ENCODE measurements around the gene LINGO3.
A peak's percentile ranks its signal among the peaks of the same experiment; 100 is the strongest.

The LINGO3 gene

DNA sequence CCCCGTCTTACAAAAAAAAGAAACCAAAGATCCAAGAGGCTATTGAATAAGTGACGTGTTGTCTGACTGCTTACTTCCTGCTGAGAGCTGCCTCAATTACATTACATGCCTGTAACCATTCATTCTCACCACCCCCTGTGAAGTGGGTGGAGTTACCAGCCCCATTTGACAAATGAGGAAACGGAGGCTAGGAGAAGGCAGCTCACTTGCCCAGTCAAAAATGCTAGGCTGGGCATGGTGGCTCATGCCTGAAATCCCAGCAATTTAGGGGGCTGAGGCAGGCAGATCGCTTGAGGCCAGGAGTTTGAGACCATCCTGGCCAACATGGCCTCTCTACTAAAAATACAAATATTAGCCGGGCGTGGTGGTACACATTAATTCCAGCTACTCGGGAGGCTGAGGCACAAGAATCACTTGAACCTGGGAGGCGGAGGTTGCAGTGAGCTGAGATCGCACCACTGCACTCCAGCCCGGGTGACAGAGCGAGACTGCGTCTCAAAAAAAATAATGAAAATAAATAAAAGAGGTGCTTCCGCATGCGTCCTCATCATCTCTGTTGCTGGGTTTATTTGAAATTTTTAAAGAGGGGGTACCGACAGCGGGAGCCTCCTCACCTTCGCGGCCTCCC, 19.9 kb upstream of the LINGO3 start (continued):
- TF ChIP-seq ZSCAN23 (tag by site-specific recombination; IDR thresholded peaks at IDR 0.05) = peak; percentile 84; the same call in 1 of the 2 replicates
- TF ChIP-seq ZNF404 (tag by site-specific recombination; IDR thresholded peaks at IDR 0.05) = no peak
- TF ChIP-seq ZNF174 (tag by site-specific recombination; IDR thresholded peaks at IDR 0.05) = no peak
- TF ChIP-seq ZNF248 (tag by site-specific recombination; IDR thresholded peaks at IDR 0.05) = no peak
- TF ChIP-seq, protein P1, sequence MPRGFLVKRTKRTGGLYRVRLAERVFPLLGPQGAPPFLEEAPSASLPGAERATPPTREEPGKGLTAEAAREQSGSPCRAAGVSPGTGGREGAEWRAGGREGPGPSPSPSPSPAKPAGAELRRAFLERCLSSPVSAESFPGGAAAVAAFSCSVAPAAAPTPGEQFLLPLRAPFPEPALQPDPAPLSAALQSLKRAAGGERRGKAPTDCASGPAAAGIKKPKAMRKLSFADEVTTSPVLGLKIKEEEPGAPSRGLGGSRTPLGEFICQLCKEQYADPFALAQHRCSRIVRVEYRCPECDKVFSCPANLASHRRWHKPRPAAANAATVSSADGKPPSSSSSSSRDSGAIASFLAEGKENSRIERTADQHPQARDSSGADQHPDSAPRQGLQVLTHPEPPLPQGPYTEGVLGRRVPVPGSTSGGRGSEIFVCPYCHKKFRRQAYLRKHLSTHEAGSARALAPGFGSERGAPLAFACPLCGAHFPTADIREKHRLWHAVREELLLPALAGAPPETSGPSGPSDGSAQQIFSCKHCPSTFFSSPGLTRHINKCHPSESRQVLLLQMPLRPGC (tag by site-specific recombination; IDR thresholded peaks at IDR 0.05) = peak; percentile 41; the same call in 1 of the 2 replicates
- no peak for TF ChIP-seq KLF7 (tag by site-specific recombination; IDR thresholded peaks at IDR 0.05; ENCODE audit: borderline replicate concordance)
- TF ChIP-seq ZNF473 (tag by site-specific recombination; IDR thresholded peaks at IDR 0.05) = no peak
- TF ChIP-seq, protein P2, sequence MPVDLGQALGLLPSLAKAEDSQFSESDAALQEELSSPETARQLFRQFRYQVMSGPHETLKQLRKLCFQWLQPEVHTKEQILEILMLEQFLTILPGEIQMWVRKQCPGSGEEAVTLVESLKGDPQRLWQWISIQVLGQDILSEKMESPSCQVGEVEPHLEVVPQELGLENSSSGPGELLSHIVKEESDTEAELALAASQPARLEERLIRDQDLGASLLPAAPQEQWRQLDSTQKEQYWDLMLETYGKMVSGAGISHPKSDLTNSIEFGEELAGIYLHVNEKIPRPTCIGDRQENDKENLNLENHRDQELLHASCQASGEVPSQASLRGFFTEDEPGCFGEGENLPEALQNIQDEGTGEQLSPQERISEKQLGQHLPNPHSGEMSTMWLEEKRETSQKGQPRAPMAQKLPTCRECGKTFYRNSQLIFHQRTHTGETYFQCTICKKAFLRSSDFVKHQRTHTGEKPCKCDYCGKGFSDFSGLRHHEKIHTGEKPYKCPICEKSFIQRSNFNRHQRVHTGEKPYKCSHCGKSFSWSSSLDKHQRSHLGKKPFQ (tag by site-specific recombination; IDR thresholded peaks at IDR 0.05) = peak; percentile 54; the same call in 1 of the 2 replicates
- TF ChIP-seq ZNF350 (tag by site-specific recombination; IDR thresholded peaks at IDR 0.05) = no peak
- TF ChIP-seq ZNF747 (tag by site-specific recombination; IDR thresholded peaks at IDR 0.05) = no peak
- no peak for TF ChIP-seq ZNF292 (tag by site-specific recombination; IDR thresholded peaks at IDR 0.05; ENCODE audit: borderline replicate concordance, low read depth)
- TF ChIP-seq ZNF76 (tag by site-specific recombination; IDR thresholded peaks at IDR 0.05; ENCODE audit: borderline replicate concordance, low read depth) = no peak
- TF ChIP-seq SCRT2 (tag by site-specific recombination; IDR thresholded peaks at IDR 0.05) = no peak
- TF ChIP-seq GLI4 (tag by site-specific recombination; IDR thresholded peaks at IDR 0.05) = no peak
- TF ChIP-seq ZNF335 (tag by site-specific recombination; conservative IDR thresholded peaks at IDR 0.05) = peak; percentile 93
- TF ChIP-seq ZNF626 (tag by site-specific recombination; IDR thresholded peaks at IDR 0.05) = no peak
- no peak for TF ChIP-seq ZNF529 (tag by site-specific recombination; IDR thresholded peaks at IDR 0.05; ENCODE audit: insufficient replicate concordance)
- TF ChIP-seq ZNF138 (tag by site-specific recombination; IDR thresholded peaks at IDR 0.05; ENCODE audit: borderline replicate concordance) = no peak
- 0 out of 2 replicates have a peak, but pooled peaks have one; percentile 25 for TF ChIP-seq ZEB2 (tag by site-specific recombination; IDR thresholded peaks at IDR 0.05)
- no peak for TF ChIP-seq PRDM1 (tag by site-specific recombination; IDR thresholded peaks at IDR 0.05)
- TF ChIP-seq ZNF19 (tag by site-specific recombination; IDR thresholded peaks at IDR 0.05; ENCODE audit: low read depth) = no peak
- no peak for TF ChIP-seq ZNF214 (tag by site-specific recombination; IDR thresholded peaks at IDR 0.05; ENCODE audit: borderline replicate concordance)
- TF ChIP-seq ZNF629 (tag by site-specific recombination; IDR thresholded peaks at IDR 0.05) = peak; percentile 83
- TF ChIP-seq ZNF169 (tag by site-specific recombination; IDR thresholded peaks at IDR 0.05) = no peak
- peak; percentile 61; the same call in 1 of the 2 replicates for TF ChIP-seq ZBTB21 (tag by site-specific recombination; IDR thresholded peaks at IDR 0.05)
- no peak for TF ChIP-seq ZNF624 (tag by site-specific recombination; IDR thresholded peaks at IDR 0.05)
- TF ChIP-seq WT1 (tag by site-specific recombination; IDR thresholded peaks at IDR 0.05) = no peak
- no peak for TF ChIP-seq ZNF585B (tag by site-specific recombination; IDR thresholded peaks at IDR 0.05)
- TF ChIP-seq, protein P3, sequence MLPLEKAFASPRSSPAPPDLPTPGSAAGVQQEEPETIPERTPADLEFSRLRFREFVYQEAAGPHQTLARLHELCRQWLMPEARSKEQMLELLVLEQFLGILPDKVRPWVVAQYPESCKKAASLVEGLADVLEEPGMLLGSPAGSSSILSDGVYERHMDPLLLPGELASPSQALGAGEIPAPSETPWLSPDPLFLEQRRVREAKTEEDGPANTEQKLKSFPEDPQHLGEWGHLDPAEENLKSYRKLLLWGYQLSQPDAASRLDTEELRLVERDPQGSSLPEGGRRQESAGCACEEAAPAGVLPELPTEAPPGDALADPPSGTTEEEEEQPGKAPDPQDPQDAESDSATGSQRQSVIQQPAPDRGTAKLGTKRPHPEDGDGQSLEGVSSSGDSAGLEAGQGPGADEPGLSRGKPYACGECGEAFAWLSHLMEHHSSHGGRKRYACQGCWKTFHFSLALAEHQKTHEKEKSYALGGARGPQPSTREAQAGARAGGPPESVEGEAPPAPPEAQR (tag by site-specific recombination; IDR thresholded peaks at IDR 0.05) = no peak
- TF ChIP-seq ZNF239 (tag by site-specific recombination; IDR thresholded peaks at IDR 0.05) = no peak
- TF ChIP-seq, protein P4, sequence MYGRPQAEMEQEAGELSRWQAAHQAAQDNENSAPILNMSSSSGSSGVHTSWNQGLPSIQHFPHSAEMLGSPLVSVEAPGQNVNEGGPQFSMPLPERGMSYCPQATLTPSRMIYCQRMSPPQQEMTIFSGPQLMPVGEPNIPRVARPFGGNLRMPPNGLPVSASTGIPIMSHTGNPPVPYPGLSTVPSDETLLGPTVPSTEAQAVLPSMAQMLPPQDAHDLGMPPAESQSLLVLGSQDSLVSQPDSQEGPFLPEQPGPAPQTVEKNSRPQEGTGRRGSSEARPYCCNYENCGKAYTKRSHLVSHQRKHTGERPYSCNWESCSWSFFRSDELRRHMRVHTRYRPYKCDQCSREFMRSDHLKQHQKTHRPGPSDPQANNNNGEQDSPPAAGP (tag by site-specific recombination; IDR thresholded peaks at IDR 0.05) = no peak
- no peak for TF ChIP-seq ZNF768 (tag by site-specific recombination; IDR thresholded peaks at IDR 0.05)
- no peak for TF ChIP-seq ZNF157 (tag by site-specific recombination; IDR thresholded peaks at IDR 0.05)
- no peak for TF ChIP-seq SETDB1 (IDR thresholded peaks at IDR 0.05; ENCODE audit: insufficient read length, low read length)
- TF ChIP-seq ZNF791 (tag by site-specific recombination; IDR thresholded peaks at IDR 0.05) = no peak
- TF ChIP-seq, protein P5, sequence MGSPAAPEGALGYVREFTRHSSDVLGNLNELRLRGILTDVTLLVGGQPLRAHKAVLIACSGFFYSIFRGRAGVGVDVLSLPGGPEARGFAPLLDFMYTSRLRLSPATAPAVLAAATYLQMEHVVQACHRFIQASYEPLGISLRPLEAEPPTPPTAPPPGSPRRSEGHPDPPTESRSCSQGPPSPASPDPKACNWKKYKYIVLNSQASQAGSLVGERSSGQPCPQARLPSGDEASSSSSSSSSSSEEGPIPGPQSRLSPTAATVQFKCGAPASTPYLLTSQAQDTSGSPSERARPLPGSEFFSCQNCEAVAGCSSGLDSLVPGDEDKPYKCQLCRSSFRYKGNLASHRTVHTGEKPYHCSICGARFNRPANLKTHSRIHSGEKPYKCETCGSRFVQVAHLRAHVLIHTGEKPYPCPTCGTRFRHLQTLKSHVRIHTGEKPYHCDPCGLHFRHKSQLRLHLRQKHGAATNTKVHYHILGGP (tag by site-specific recombination; IDR thresholded peaks at IDR 0.05) = no peak
